DMS79 treated with DMSO at 0.1 percent for 48 hours (cell line): Measurements from ENCODE around the gene TM9SF2.

Experiments
- DNase-seq: peaks from one replicate; lab custom pipeline; 2025; lab: John Stamatoyannopoulos, UW

The TM9SF2 gene

GRCh38 chr13:99577934-99578917, 77.0 kb downstream of the TM9SF2 start:
- no peak for DNase-seq

GRCh38 chr13:99580500-99581268, 79.4 kb downstream of the TM9SF2 start:
- no peak for DNase-seq

GRCh38 chr13:99582511-99582910, 81.2 kb downstream of the TM9SF2 start:
- no peak for DNase-seq

GRCh38 chr13:99585609-99586008, 84.3 kb downstream of the TM9SF2 start:
- DNase-seq, result no peak

- DNase-seq, result no peak
Observed at GRCh38 chr13:99587021-99587420, 85.7 kb downstream of the TM9SF2 start.

DNA sequence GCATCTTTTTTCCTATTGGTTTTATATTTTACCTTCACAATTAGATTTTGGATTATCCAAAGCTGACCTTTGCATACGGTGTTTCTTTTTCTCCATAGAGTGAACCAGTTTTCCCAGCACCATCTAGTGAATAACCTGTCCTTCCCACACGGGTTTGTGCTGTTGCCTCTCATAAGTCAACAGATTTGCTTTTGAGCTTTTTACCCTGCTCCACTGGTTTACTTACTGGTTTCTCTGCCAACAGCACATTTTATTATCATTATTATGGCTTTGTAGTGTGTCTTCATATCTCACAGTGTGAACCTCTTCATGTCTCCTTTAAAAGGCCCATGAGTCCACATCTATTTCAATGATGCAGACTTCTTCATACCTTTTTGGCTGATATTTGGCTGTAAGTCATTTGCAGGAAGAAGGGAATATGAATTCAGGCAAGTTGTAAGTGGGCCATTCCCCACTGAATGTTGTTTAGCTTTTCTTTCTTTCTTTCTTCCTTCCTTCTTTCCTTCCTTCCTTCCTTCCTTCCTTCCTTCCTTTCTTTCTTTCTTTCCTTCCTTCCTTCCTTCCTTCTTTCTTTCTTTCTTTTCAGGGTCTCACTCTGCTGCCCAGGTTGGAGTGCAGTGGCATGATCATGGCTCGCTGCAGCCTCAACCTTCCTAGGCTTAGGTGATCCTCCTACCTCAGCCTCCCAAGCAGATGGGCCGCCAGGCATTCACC, 86.8 kb downstream of the TM9SF2 start:
- DNase-seq, result no peak

DNA sequence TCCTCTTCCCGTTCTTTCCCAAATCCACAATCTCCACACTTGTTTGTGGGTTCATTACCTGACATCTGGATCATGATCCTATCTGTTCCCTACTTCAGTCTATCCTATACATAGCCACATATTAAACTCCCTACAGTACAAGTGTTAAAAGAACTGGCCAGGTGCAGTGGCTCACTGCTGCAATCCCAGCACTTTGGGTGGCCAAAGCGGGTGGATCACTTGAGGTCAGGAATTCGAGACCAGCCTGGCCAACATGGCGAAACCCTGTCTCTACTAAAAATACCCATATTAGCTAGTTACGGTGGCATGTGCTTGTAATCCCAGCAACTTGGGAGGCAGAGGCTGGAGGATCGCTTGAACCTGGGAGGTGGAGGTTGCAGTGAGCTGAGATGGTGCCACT, 88.3 kb downstream of the TM9SF2 start:
- no peak for DNase-seq

- no peak for DNase-seq
Observed at GRCh38 chr13:99590519-99591011, 89.3 kb downstream of the TM9SF2 start.

- no peak for DNase-seq
Observed at GRCh38 chr13:99596180-99596579, 94.9 kb downstream of the TM9SF2 start.

DNA sequence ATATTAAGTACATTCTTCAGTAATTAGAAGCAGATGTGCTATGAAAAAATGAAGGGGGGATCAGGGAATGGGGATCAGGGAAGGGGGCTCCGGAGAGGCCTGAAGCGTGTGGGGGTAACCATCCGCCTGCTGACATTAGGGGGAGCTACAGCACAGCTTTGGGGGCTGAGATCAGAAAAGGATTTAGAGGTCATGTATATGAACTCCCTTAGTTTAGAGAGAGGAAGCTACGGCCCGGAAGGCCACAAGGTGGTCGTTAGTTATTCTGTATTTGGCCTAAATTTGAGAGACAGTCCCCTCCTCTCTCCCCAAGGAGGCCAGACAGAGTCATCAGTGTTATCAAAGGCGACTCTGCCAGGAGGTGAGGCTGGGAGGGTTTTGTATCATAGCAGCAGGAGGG, 99.0 kb downstream of the TM9SF2 start:
- no peak for DNase-seq

- DNase-seq, result no peak
Observed at GRCh38 chr13:99601535-99601934, 100.3 kb downstream of the TM9SF2 start.

GRCh38 chr13:99604636-99605035, 103.4 kb downstream of the TM9SF2 start:
- no peak for DNase-seq

DNA sequence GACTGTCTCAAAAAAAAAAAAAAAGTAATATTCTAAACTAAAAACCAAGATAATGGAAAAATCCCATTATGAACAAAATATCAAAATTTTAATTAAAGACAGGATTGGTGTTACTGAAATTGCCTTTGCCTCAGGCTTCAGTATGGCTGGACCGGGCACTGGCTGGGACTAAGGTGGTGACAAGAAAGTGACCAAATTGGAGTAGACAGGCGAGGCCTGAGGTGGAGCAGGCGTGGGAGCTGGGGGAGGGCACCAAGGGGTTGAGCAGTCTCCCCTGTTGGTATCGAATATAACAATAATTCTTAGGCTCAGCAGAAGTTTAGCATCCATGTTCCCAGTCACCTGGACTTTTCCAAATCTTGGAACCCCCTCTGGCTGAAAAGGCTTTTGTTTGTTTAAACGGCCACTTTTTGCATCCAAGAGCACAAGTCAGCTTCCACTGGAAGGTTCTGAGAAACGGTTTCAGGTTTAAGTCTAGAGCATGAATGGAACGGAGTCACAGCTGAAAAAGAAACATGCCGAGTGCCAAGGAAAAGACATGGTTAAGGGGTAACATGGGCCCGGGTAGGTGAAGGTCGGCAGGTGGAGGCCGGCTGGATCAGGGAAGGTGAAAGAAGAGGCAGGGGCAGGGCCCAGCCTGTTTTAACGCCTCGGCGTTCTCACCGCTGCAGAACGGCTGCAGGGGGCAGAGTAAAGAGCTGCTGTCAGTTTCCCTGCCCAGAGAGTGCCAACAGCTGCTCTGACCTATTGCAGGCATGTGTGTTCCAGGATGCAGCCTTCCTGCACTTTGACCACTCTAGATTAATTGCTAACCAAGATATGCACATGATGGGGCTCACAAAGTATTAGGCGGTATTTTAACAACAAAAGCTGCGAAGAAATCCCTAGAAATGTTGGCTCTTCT, 104.4 kb downstream of the TM9SF2 start:
- DNase-seq, result peak; percentile 87

GRCh38 chr13:99606324-99607066, 105.2 kb downstream of the TM9SF2 start, which contains the start of gene CLYBL:
CLYBL (plus strand) TSS chr13:99606690.
- peak; percentile 87 for DNase-seq

DNA sequence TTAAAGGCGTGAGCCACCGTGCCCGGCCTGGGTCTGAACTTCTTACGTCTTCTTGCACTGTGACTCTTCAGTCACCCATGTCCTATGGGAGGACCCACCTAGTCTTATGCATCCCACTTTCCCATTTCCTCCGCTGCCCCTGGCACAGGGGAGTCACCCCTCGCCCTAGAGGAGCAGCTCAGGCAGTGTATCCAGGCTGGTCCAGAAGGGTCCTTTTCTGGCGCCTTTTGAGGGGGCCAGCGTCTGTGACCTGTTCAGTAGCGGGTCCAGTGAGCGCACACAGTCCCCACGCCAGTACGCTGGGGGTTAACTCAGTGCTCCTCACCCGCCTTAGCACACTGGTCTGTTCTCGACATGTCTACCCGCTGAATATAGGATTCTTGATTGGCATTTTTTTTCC, 107.1 kb downstream of the TM9SF2 start:
- DNase-seq, result no peak

DNA sequence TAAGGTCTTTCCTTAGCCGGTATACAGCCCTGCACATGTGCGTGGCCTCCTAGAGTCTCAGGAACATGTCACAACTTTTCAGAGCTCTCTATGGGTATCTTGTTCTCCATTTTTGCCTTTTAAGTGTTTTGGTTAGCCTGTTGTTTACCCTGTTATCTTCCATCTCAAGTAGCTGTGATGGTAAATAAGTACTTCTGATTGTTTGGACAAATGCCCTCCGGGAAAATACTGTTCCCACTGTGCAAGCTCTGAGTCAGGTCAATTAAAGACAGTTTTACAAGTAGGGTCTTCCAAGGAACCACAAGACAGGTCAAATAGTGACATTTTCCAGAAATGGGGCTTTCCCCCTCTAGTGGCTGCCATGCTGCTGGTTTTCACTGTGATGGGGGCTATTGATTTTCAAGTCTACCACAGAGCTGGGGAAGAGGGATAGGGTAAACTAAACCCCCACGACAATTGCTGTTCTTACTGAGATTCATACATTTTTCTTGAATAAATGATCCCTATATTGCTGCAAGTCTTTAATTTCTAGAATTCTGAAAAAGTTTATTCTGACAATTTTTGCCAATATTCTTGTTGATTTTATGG, 109.5 kb downstream of the TM9SF2 start:
- DNase-seq, result peak; percentile 97
